ENCODE data around the gene TP73.

The TP73 gene

DNA sequence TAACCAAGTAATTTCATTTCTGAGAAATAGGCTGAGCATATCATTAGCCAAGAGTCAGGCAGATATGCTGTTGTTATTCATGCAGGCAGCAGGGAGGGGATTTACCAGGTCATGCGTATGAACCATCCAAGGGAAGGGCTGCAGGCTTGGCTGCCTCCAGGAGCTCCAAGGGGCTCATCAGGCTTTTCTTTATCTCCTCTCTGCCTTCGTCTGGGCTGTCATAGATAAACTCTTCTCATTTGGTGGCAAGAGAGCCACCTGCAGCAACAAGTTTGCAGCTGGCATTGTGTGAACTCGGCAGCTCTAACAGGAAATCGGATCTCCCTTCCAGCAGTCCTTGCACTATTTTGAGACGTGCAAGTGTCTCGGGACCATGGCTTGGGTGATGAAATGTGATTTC is 107.5 kb downstream of the TP73 start:
- no peak for DNase-seq (ENCODE audit: low read depth in 3 of 3, low spot score in 1 of 3)

DNA sequence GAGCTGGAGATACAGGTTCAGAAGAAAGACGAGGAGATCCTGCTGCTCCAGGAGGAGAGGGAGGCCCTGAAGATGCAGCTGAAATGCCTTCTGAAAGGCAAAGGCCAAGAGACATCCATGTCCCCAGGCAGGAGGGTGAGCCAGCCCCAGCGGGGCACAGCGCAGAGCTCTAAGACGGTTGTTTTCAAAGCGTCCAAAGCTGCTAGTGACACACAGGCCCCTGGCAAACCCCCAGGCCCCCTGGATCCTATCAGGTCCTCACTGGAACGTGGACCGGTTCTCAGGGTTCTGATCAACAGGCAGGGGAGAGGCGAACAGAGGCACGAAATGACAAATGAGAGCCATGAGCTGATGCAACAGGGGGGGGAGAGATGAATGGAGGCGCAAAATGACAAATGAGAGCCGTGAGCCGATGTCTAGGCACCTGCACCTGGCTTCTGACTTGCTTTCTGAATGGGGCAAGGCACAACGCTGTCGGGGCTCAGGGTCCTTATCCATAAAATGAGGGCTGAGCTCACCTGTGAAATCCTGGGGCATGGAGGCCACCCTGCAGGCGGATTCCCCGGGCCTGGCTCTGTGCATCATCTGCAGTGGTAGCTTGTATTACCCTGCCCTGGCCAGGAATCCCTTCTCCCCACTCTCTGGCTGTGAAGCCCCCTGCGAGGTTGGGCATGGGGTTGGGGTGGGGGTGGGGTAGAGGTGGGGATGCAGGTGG is 109.1 kb downstream of the TP73 start:
- DNase-seq (ENCODE audit: low read depth in 3 of 3, low spot score in 1 of 3) = no peak

DNA sequence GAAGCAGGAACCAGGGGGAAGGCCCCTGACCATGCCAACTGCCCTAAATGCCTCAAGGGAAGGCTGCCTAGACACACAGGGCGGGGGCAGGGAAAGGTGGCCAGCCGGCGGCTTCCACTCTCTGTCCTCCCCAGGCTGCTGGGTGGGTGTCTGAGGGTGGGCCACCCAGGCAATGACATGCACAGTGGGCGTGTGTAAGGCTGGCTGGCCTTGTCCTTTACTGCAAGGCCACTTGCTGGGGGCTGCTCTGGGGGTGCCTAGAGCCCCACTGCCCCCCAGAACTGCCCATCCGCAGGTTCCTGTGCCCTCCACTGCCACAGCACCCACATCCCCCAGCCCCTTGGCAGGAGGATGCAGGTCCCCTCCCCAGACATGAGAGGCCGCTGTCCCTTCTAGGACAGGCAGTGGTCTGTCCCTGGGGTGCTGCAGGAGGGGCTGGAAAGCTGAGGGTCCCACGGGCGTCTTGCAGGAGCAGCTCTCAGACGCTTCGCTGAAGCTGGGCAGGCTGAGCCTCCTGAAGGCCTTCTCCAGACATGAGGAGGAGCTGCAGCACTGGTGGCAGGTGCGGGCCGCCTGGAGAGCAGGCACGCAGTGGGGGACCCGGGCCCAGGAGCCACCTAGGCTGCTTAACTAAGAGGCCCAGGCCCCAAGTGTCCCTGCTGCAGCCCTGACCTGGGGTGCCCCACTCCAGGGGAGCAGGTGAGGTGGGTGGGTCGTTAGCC is 110.0 kb downstream of the TP73 start:
- DNase-seq (ENCODE audit: low read depth in 3 of 3, low spot score in 1 of 3) = no peak

DNA sequence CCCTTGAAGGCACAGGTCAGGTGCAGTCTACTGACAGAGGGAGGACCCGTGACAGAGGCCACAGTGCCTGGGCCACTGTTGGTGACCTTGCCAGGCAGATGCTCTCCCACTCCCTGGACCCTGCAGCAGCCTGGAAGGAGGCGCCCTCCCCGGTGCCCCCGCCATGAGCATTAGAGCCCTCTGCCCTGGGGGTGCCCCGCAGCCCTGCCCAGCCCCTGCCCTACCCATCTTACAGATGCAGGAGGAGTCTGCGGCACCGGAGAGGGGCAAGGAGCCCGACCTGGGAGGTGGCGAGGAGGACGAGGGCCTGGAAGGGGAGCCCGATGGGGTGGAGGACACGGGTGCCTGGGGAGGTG is 110.5 kb downstream of the TP73 start:
- no peak for DNase-seq (ENCODE audit: low read depth in 3 of 3, low spot score in 1 of 3)

DNA sequence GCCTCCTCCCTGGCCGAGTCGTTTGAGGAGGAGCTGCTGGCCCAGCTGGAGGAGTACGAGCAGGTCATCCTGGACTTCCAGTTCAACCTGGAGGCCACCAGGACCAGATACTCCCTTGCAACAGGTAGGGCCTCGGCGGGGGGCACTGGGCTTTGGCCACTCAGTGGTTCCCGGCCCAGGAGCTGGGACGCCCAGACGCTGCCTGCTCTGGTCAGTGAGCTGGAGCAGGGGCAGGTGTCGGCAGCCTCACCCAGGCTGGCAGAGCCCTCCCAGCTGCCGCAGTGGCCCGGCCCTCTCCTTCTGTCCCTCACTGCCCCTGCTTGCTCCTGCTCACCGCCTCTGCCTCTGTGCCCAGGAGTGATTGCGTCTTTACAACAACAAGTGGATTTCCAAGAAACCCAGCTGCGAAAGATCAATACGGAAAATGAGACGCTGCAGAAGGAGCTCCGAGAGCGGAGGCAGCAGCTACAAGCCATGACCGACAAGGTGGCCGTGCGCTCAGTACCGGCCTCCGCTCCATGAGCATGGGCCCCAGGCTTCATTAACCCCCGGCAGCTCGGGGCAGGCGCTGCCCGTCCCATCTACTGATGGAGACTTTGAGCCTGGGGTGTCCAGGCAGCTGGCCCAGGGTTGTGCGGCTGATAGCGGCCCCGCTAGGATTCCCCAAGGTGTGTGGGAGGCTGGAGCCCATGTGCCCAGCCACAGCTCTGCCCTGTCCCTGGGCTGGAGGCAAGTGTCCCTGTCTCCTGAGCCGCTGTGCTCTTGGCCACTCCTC is 111.2 kb downstream of the TP73 start:
- no peak for DNase-seq (ENCODE audit: low read depth in 3 of 3, low spot score in 1 of 3)

DNA sequence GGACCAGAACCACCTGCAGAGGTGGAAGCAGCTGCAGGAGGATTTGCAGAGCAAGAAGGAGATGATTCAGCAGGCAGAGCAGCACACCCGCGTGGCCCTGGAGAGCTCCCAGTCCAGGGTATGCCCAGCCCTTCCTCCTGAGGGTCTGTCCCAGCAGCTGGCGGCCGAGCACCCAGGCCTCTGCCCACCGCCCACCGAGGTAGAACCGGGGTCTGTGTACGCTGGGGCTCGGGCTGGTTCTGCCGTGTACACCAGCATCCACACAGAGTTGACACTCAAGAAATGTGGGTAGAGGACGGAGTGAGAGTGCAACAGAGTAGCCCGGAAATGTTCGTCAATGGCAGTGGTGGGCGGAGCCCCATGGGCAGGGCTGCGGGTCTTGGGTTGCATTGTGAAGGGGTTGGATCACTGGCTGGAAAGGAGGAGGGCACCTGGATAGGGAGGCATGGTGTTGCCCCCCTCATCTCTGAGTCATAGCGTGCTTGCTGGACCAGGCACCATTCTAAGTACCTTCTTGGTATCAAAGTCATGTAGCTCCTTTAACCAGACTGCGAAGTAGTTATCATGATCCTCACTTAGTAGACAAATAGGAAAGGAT is 115.1 kb downstream of the TP73 start:
- no peak for DNase-seq (ENCODE audit: low read depth in 3 of 3, low spot score in 1 of 3)

DNA sequence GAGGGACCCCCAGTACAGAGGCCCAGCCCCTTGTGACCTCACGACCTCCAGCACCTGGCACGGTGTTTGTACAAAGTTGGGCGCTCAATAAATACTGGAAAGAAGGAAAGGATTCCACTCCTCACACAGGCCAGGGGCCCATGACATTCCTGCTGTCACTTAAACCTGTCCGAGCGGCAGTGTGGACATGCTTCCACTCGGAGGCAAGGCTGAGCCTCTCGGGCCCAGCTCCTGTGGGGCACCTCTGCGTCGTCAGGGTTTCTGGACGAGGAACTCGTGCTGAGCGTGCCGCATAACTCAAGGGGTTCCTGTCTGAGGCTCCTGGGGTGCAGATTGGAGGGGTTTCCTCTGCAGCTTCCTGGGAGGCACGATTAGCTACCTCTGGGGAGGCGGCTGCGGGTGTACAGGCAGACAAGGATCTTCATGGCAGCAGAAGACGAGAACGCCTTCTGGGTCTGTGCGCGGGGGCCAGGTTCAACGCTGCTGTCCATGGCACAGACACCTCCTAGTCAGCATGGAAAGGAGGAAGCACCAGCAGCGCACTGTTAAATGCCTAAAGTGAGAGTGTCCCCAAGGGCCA is 116.6 kb downstream of the TP73 start:
- no peak for DNase-seq (ENCODE audit: low read depth in 3 of 3, low spot score in 1 of 3)

DNA sequence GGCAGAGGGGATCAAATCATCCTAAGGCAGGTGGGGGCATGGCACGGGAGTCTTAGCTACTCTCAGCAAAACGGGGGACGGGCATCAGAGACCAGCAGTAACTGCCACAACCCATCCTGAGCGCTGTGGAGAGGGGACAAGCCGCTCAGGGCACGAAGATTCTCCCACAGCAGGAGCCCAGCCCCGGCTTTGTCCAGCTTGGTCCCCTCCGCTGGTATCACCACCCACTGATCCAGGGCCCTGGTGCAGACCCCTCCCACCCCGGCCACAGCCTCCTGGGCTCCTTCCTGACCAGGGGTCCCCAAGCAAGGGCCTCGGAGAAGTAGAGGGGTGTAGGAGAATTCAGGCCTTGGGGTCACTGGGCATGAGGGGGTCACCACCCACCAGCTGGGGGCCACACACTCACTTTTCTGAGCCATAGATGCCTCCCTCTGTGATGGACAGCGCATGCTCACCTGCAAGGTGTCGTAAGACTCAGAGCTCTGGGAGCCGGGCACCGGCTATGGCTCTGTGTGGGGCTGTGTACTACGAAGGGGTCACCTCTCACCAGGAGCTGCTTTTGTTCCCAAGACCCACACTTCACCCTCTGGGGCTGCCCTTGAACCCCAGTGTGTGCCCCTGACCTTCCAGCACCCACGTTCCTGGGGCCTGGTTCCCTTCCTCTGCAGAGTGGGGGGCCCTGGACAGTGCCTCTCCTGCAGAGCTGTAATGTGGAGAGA is 117.9 kb downstream of the TP73 start:
- no peak for DNase-seq (ENCODE audit: low read depth in 3 of 3, low spot score in 1 of 3)

DNA sequence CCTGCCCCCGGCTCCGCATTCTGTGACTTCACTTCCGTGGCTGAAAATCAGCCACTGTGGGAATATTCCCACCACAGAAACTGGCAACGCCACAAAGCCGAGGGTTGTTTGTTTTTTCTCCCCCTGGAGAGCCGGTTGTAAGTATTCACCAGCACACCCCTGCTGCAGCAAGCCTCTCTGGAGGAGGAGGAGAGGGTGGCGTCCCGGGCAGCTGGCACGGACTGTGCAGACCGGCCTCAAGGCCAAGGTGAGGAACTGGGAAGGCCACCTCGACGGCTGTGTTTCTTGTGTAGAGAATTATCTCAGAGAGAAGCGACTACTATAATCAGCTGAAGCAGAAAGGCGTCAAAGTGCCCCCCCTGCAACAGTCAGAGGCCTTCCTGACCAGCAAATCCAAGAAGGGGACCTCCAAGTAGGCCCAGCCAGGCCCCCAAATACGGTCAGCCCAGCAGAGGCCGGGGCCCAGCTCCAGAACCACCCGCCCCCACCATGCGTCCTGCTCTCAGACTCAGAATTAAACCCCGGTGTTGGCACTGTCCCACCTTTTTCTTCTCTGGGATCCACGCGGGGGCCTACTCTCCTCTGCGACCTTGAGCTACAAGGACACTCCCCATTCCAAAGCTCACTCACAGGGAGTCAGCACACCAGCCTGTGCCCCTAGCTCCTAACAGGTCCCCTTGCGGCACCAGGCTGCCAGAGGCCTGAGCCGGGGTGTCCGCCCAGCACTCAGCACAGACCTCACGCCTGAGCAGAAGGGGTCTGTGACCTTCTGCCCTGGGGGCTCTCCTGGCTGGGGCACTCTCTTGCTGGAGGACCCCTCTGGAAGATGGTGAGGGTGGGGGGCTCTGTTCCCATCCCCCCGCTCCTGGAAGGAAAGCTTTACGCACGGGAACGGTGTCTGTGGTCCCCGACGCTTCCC is 119.1 kb downstream of the TP73 start:
- no peak for DNase-seq (ENCODE audit: low read depth in 3 of 3, low spot score in 1 of 3)

DNA sequence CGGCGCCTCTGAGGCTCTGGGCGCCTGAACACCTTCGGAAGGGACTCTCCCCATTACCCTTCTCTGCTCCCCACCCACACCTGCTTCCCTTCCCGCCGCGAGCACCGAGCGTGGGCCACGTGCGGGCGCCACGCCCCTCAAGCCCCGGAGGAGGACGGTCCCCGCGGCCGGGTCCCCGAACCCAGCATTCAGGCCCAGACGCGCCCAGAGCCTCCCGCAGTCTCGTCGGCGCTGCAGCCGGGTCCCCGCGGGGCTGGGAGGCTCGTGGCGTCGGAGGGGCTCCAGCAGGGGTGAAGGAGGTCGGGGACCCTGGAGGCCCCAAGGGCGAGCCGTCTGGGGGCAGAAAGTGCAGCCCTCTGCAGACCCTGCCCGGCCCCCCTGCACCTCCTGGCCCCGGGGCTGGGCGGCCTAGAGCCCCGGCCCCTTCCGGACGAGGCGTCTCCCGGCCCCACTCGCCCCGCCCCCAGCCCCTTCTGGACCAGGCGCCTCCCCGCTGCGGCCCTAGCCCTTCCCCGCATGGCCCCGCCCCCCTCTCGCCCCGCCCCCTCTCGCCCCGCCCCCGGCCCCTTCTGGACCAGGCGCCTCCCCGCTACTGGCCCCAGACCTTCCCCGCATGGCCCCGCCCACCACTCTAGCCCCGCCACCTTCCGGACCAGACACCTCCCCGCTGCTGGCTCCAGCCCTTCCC is 119.9 kb downstream of the TP73 start:
- peak; percentile 72 to 76 (median 75) for DNase-seq (ENCODE audit: low read depth in 3 of 3, low spot score in 1 of 3)

DNA sequence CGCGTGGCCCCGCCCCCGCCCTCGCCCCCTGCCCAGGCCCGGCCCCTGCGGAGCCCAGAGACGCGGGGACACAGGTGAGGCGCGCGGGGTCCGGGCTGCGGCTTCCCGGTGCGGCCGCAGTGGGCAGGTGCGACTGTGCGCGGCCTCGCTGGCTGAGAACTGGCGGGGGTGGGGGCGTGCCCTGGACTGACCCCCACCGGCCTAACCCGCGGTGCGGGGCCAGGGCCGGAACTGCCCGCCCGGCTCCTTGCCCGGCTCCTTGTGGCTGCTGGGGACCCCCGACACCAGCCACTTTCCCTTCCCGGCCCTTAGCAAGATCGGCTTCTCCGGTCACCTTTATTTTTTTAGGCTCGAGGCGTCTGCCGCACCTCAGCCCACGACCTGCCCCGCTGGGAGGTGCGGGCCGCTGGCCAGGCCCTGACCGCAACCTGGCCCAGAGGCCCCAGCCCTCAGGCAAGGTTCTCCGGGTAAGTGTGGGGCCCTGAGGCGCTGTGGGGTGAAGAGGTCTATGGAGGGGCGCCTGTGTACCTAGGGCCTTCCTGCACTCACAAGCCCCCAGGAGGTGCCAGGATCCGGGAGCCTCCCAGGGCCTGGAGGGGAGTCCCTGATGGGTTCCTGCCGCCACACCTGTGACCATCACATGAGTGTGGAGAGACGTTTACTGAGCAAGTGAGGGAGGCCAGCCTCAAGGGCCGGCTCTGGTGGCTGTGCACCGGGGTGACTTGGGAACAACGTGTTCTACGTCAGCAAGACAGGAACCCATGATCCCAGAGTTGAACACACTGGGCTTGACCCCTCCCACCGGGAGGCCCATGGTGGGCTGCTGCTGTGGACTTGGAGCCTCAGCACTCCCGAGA is 120.6 kb downstream of the TP73 start, which contains the start of gene SMIM1:
TSS of gene SMIM1 (plus strand) at position 35 of the 857 bp plus-strand sequence. CDS start 2,625 bp downstream, outside the sequence.
- no peak for DNase-seq (ENCODE audit: low read depth in 3 of 3, low spot score in 1 of 3)

DNA sequence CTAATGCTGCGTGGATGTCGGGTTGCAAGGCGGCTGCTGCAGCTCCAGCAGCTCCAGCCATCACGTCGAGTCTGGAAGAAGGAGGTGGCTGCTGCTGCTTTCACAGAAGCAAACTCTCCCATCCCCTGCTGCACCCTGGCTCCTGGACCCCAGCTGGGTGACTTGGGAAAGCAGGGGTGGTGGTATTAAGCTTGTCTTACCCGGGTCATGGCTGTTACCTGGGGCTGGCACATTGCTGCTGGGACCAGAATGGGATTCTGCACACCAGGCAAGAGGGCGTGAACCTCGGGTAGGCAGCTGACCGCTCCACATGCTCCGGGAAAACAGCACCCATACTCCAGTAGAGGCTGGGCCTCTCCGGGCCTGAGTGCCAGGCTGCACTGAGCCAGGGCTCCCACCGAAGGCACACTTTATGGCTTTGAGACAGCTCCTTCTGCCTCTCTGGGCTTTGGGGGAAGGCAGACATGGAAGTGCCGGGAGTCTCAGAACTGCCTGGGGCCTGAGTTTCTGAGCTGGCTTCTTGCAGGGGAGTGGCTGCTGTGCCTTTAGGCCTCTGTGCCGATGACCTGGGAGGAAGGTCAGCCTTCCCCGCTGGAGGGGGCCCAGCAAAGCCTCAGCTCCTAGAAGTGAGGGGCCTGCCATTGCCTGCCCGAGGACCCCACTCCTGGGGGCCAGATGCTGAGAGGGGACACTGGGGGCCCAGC is 121.4 kb downstream of the TP73 start:
- no peak for DNase-seq (ENCODE audit: low read depth in 3 of 3, low spot score in 1 of 3)

DNA sequence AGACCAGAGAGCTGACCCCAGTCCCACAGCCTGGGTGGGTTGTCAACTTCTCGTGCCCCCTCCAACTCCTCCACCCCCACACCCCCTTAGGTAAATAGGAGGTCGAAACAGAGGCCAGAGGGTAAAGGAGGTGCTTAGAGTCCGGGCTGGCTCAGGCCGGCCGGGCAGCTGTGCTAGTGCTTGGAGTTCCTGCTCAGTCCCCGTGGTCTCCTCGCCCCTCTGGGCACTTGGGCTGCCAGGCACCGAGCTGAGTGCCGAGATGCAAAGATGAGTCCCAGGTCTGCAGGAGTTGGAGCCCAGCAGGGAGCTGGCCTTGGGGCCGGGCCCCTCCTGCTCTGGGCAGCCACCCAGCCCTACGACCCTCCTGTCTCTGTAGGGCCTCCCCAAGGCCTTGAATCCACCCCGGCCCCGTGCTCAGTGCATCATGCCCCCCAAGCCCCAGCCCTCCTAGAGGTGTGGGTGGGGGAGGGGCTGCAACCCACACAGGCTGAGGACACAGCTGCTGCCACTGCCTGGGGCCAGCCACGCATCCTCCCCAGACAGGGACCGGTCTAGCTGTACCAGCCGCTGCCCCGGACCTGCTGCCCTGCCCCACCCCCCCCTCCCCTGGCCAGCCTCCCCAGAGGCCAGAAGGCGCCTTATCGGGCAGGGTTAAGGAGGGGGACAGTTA is 122.1 kb downstream of the TP73 start:
- no peak for DNase-seq (ENCODE audit: low read depth in 3 of 3, low spot score in 1 of 3)

DNA sequence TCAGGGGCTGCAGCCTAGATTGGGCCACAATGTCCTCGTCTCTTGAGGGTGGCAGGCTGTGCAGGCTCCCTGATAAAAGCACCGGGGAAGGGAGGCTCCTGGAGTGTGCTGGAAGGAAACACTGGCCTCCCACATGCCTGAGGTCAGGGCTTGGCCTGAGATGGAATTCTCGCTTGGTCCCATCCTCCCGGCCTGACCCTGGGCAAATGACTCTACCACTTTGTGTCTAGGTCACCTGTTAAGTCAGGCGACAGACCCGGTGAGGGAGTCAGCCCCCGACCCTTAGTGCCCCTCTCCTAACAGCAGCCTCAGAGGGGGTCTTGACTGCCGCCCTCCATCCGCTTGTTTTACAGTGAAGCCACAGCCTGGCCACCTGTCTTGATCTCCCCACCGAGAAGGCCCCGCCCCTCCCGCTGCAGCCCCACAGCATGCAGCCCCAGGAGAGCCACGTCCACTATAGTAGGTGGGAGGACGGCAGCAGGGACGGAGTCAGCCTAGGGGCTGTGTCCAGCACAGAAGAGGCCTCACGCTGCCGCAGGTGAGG is 122.7 kb downstream of the TP73 start:
- DNase-seq (ENCODE audit: low read depth in 3 of 3, low spot score in 1 of 3) = no peak

DNA sequence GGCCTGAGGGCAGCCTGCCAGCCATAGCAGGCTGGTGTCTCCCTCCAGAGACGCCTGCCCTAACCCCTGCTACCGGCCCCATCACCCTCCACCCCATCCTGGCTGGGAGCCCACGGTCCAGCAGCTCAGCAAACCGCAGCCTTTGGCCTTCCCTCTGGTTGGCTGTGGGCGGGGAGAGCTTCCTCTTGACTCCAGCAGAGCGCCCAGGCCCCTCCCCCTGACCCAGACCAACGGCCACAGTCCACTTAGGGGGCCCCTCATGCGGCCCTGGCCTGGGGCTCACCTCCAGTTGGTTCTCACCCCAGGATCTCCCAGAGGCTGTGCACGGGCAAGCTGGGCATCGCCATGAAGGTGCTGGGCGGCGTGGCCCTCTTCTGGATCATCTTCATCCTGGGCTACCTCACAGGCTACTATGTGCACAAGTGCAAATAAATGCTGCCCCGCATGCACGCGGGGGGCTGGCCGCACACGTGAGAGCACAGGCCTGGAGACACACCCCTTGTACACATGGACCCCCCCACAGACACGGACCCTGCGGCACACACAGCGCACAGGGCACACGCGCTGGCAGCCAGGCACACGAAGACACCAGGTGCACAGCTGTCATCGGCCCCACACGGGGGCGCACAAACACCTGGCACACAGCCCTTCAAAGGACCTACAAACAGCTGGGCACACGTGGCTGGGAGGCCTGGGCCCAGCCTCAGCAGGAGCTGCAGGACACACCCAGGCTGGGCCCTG is 123.3 kb downstream of the TP73 start:
- DNase-seq (ENCODE audit: low read depth in 3 of 3, low spot score in 1 of 3) = peak in 1 of 3 donors; percentile 22

All from stimulated activated CD4-positive, alpha-beta T cell treated with anti-CD3 and anti-CD28 coated beads, TNF-alpha, amount 100 ng/mL, for 1 hour (primary cell).